ENCODE measurements around the gene MAPKAPK3.
A peak's percentile ranks its signal among the peaks of the same experiment; 100 is the strongest.

The MAPKAPK3 gene

GRCh38 chr3:50580683-50581458 is 36.1 kb upstream of the MAPKAPK3 start:
- Histone ChIP-seq H3K23ac (ENCODE audit: low read length) (no peak overlapping the region), H3K27me3 (ENCODE audit: insufficient read depth, low read length) (no peaks in the 10 kb centered on the region), H4K91ac (ENCODE audit: low read depth, low read length) (no peak overlapping the region), H3K4me1 (ENCODE audit: control insufficient read depth in 1 of 2, insufficient read depth in 2 of 2, low read length in 2 of 2) (peaks cover 10 to 11% of the 10 kb centered on the region in 2 experiments), H3K9me3 (ENCODE audit: insufficient read depth, low read depth, low read length) (no peaks in the 10 kb centered on the region), H3K4me2 (ENCODE audit: low read length) (no peak overlapping the region), H3K18ac (ENCODE audit: low read length) (no peak overlapping the region), H3K9ac (ENCODE audit: low read length) (no peak overlapping the region), H3K79me1 (ENCODE audit: low read length) (peaks cover 10% of the 10 kb centered on the region), H2AFZ (ENCODE audit: insufficient read depth, low read length, poor library complexity) (no peak overlapping the region), H2BK120ac (ENCODE audit: insufficient read depth, low read length, poor library complexity) (no peak overlapping the region), H3K79me2 (ENCODE audit: control insufficient read depth, insufficient read depth, low read length, poor library complexity) (peaks cover 3% of the 10 kb centered on the region), H2BK5ac (ENCODE audit: low read depth, low read length, poor library complexity) (no peak overlapping the region), H3K27ac (ENCODE audit: low read depth, low read length) (no peak overlapping the region), H3K4ac (ENCODE audit: low read depth, low read length) (no peak overlapping the region), H2AK5ac (ENCODE audit: low read length) (no peak overlapping the region), H4K8ac (ENCODE audit: low read depth, low read length) (no peak overlapping the region), H3K4me3 (ENCODE audit: low read depth, low read length) (no peak overlapping the region), H3K14ac (ENCODE audit: low read length) (no peak overlapping the region), H3K36me3 (ENCODE audit: control insufficient read depth in 1 of 2, insufficient read depth in 2 of 2, low read length in 2 of 2) (peaks cover 16 to 37% of the 10 kb centered on the region in 2 experiments), H2BK12ac (ENCODE audit: low read length) (no peak overlapping the region), H4K12ac (ENCODE audit: low read depth, low read length) (no peak overlapping the region)
- no peak for DNase-seq
- no CpG with 5 or more reads among the region's 9 CpGs for WGBS (ENCODE audit: extremely low coverage, insufficient coverage, insufficient read length)

GRCh38 chr3:50581459-50581842 is 35.5 kb upstream of the MAPKAPK3 start:
- WGBS (ENCODE audit: extremely low coverage, insufficient coverage, insufficient read length): no CpG with 5 or more reads among the region's 2 CpGs
- Histone ChIP-seq H3K9me3 (ENCODE audit: insufficient read depth, low read depth, low read length) (no peaks in the 10 kb centered on the region), H3K23ac (ENCODE audit: low read length) (no peak overlapping the region)

GRCh38 chr3:50582083-50582482 is 34.9 kb upstream of the MAPKAPK3 start:
- Histone ChIP-seq H3K79me2 (ENCODE audit: control insufficient read depth, insufficient read depth, low read length, poor library complexity) (peaks cover 3% of the 10 kb centered on the region), H2BK12ac (ENCODE audit: low read length) (no peak overlapping the region), H3K9me3 (ENCODE audit: insufficient read depth, low read depth, low read length) (no peaks in the 10 kb centered on the region), H2AFZ (ENCODE audit: insufficient read depth, low read length, poor library complexity) (no peak overlapping the region), H3K4me3 (ENCODE audit: low read depth, low read length) (no peak overlapping the region), H3K27me3 (ENCODE audit: insufficient read depth, low read length) (no peaks in the 10 kb centered on the region), H3K4ac (ENCODE audit: low read depth, low read length) (no peak overlapping the region), H3K4me2 (ENCODE audit: low read length) (no peak overlapping the region), H2BK5ac (ENCODE audit: low read depth, low read length, poor library complexity) (no peak overlapping the region), H3K14ac (ENCODE audit: low read length) (no peak overlapping the region), H3K23ac (ENCODE audit: low read length) (no peak overlapping the region), H2BK120ac (ENCODE audit: insufficient read depth, low read length, poor library complexity) (no peak overlapping the region), H2AK5ac (ENCODE audit: low read length) (no peak overlapping the region), H4K8ac (ENCODE audit: low read depth, low read length) (no peak overlapping the region), H3K18ac (ENCODE audit: low read length) (no peak overlapping the region), H4K91ac (ENCODE audit: low read depth, low read length) (no peak overlapping the region), H3K4me1 (ENCODE audit: control insufficient read depth in 1 of 2, insufficient read depth in 2 of 2, low read length in 2 of 2) (peaks cover 10 to 11% of the 10 kb centered on the region in 2 experiments), H3K79me1 (ENCODE audit: low read length) (peaks cover 10% of the 10 kb centered on the region), H3K9ac (ENCODE audit: low read length) (no peak overlapping the region), H4K12ac (ENCODE audit: low read depth, low read length) (no peak overlapping the region), H3K36me3 (ENCODE audit: control insufficient read depth in 1 of 2, insufficient read depth in 2 of 2, low read length in 2 of 2) (peaks cover 12 to 34% of the 10 kb centered on the region in 2 experiments), H3K27ac (ENCODE audit: low read depth, low read length) (no peak overlapping the region)
- DNase-seq: no peak
- WGBS (ENCODE audit: extremely low coverage, insufficient coverage, insufficient read length): no CpG with 5 or more reads among the region's 9 CpGs

More at GRCh38 chr3:50581459-50581842, 35.5 kb upstream of the MAPKAPK3 start:
- Histone ChIP-seq H3K4me2 (ENCODE audit: low read length) (no peak overlapping the region), H3K79me1 (ENCODE audit: low read length) (peaks cover 10% of the 10 kb centered on the region), H3K79me2 (ENCODE audit: control insufficient read depth, insufficient read depth, low read length, poor library complexity) (peaks cover 3% of the 10 kb centered on the region), H4K91ac (ENCODE audit: low read depth, low read length) (no peak overlapping the region), H4K8ac (ENCODE audit: low read depth, low read length) (no peak overlapping the region), H3K4me3 (ENCODE audit: low read depth, low read length) (no peak overlapping the region), H4K12ac (ENCODE audit: low read depth, low read length) (no peak overlapping the region), H3K36me3 (ENCODE audit: control insufficient read depth in 1 of 2, insufficient read depth in 2 of 2, low read length in 2 of 2) (peaks cover 16 to 37% of the 10 kb centered on the region in 2 experiments), H3K4me1 (ENCODE audit: control insufficient read depth in 1 of 2, insufficient read depth in 2 of 2, low read length in 2 of 2) (peaks cover 10 to 11% of the 10 kb centered on the region in 2 experiments), H3K18ac (ENCODE audit: low read length) (no peak overlapping the region), H2BK12ac (ENCODE audit: low read length) (no peak overlapping the region), H3K27me3 (ENCODE audit: insufficient read depth, low read length) (no peaks in the 10 kb centered on the region), H2AFZ (ENCODE audit: insufficient read depth, low read length, poor library complexity) (no peak overlapping the region), H3K4ac (ENCODE audit: low read depth, low read length) (no peak overlapping the region), H3K27ac (ENCODE audit: low read depth, low read length) (no peak overlapping the region), H3K9ac (ENCODE audit: low read length) (no peak overlapping the region), H2BK120ac (ENCODE audit: insufficient read depth, low read length, poor library complexity) (no peak overlapping the region), H2AK5ac (ENCODE audit: low read length) (no peak overlapping the region), H2BK5ac (ENCODE audit: low read depth, low read length, poor library complexity) (no peak overlapping the region), H3K14ac (ENCODE audit: low read length) (no peak overlapping the region)
- no peak for DNase-seq

GRCh38 chr3:50583897-50584296 is 33.1 kb upstream of the MAPKAPK3 start:
- Histone ChIP-seq H4K8ac (ENCODE audit: low read depth, low read length) (peak overlapping the region; percentile 59), H3K4me3 (ENCODE audit: low read depth, low read length) (no peak overlapping the region), H3K18ac (ENCODE audit: low read length) (peak overlapping the region; percentile 7), H3K79me1 (ENCODE audit: low read length) (peaks cover 10% of the 10 kb centered on the region), H2BK120ac (ENCODE audit: insufficient read depth, low read length, poor library complexity) (peak overlapping the region; percentile 43), H2BK12ac (ENCODE audit: low read length) (peak overlapping the region; percentile 6), H3K79me2 (ENCODE audit: control insufficient read depth, insufficient read depth, low read length, poor library complexity) (peaks cover 3% of the 10 kb centered on the region), H4K91ac (ENCODE audit: low read depth, low read length) (peak overlapping the region; percentile 56), H4K12ac (ENCODE audit: low read depth, low read length) (no peak overlapping the region), H3K14ac (ENCODE audit: low read length) (no peak overlapping the region), H3K4me2 (ENCODE audit: low read length) (no peak overlapping the region), H2BK5ac (ENCODE audit: low read depth, low read length, poor library complexity) (no peak overlapping the region), H3K27ac (ENCODE audit: low read depth, low read length) (no peak overlapping the region), H3K27me3 (ENCODE audit: insufficient read depth, low read length) (no peaks in the 10 kb centered on the region), H3K9ac (ENCODE audit: low read length) (no peak overlapping the region), H2AK5ac (ENCODE audit: low read length) (peak overlapping the region; percentile 76), H2AFZ (ENCODE audit: insufficient read depth, low read length, poor library complexity) (no peak overlapping the region), H3K23ac (ENCODE audit: low read length) (no peak overlapping the region), H3K4ac (ENCODE audit: low read depth, low read length) (no peak overlapping the region), H3K9me3 (ENCODE audit: insufficient read depth, low read depth, low read length) (no peaks in the 10 kb centered on the region), H3K4me1 (ENCODE audit: control insufficient read depth in 1 of 2, insufficient read depth in 2 of 2, low read length in 2 of 2) (peaks cover 10 to 11% of the 10 kb centered on the region in 2 experiments), H3K36me3 (ENCODE audit: control insufficient read depth in 1 of 2, insufficient read depth in 2 of 2, low read length in 2 of 2) (peaks cover 2 to 20% of the 10 kb centered on the region in 2 experiments)
- no CpG with 5 or more reads among the region's 6 CpGs for WGBS (ENCODE audit: extremely low coverage, insufficient coverage, insufficient read length)
- DNase-seq: no peak
